NCI-H460 (cell line): ENCODE data around the gene WDR18. TPM values are rescaled to one million over a fixed set of nuclear protein-coding genes. Genes with fewer than 3 reads are reported as not detected.

Experiments used
- DNase-seq: peaks from one replicate; pipeline ENCODE4 v3.0.0-alpha.2; 2016; ENCODE audit warnings: low read depth; ENCODE audit errors: extremely low read depth
- total RNA-seq: library from RNA; depleted of rRNA; stranded (reverse); fragments of >200 nt; shearing (Covaris generic); gene quantifications from 2 replicates; pipeline ENCODE4 v1.2.3, GENCODE V29; 2014

WDR18 gene
- total RNA-seq, 1 experiment from 2014 or later: 54.0 TPM

DNA sequence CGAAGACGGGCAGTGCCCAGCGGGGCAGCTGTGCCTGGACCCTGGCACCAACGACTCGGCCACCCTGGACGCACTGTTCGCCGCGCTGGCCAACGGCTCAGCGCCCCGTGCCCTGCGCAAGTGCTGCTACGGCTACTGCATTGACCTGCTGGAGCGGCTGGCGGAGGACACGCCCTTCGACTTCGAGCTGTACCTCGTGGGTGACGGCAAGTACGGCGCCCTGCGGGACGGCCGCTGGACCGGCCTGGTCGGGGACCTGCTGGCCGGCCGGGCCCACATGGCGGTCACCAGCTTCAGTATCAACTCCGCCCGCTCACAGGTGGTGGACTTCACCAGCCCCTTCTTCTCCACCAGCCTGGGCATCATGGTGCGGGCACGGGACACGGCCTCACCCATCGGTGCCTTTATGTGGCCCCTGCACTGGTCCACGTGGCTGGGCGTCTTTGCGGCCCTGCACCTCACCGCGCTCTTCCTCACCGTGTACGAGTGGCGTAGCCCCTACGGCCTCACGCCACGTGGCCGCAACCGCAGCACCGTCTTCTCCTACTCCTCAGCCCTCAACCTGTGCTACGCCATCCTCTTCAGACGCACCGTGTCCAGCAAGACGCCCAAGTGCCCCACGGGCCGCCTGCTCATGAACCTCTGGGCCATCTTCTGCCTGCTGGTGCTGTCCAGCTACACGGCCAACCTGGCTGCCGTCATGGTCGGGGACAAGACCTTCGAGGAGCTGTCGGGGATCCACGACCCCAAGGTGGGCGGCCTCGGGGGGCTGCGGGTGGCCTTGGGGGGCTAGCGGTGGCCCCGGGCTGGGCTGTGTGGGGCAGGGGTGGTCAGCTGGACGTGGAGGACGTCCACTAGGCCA lies 20.9 kb downstream of the WDR18 start:
- no peak for DNase-seq

DNA sequence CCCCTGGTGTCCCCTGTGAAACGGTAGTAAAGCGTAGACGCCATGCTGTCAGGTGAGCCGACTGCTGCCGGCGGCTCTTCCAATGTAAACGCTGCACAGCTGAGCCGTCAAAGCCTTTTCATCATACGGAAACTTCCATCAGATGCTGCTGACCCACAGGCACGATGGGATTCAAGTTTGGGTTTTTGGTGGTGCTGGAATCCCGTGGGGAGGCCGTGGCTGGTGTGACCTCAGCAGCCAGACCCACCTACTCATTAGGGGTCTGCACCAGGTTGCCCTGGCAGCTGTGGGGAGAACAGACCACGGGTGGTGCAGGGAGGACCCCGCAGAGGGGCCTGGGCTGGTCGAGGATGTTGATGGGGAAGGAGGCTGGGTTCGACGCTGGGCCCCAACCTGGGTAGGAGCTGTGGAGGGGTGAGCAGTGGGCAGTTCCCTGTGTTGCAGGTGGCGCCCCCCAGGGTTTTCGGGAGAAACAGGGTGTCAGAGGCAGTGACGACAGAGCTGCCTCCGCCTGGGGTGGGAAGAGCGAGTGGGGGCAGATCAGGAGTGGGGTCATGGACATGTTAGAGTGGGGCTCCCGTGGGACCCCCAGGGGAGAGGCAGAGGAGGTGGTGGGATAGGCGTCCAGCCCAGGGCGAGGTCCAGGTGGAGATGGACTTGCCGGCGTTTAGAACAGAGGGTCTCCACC lies 22.7 kb downstream of the WDR18 start:
- no peak for DNase-seq

DNA sequence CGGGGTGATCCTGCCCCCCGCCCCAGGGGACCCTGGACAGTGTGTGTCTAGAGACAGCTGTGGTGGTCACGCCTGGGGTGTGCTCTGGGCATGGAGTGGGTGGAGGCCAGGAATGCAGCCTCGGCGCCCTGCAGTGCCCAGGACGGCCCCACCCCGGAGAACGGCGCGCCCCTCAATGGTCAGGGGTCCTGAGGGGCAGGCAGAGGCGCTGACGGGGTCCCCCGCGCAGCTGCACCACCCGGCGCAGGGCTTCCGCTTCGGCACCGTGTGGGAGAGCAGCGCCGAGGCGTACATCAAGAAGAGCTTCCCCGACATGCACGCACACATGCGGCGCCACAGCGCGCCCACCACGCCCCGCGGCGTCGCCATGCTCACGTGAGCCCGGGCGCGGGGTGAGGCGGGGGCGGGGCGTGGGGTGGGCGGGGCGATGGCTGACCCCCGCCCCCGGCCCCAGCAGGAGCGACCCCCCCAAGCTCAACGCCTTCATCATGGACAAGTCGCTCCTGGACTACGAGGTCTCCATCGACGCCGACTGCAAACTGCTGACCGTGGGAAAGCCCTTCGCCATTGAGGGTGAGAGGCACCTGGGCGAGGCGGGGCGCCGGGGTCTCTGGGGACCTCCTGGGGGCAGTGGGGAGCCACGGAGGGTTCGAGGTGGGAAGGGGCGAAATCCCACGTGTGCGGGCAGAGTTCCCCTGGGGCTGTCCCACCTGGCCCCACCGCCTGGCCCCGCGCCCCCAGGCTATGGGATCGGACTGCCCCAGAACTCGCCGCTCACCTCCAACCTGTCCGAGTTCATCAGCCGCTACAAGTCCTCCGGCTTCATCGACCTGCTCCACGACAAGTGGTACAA lies 23.5 kb downstream of the WDR18 start:
- DNase-seq: no peak

DNA sequence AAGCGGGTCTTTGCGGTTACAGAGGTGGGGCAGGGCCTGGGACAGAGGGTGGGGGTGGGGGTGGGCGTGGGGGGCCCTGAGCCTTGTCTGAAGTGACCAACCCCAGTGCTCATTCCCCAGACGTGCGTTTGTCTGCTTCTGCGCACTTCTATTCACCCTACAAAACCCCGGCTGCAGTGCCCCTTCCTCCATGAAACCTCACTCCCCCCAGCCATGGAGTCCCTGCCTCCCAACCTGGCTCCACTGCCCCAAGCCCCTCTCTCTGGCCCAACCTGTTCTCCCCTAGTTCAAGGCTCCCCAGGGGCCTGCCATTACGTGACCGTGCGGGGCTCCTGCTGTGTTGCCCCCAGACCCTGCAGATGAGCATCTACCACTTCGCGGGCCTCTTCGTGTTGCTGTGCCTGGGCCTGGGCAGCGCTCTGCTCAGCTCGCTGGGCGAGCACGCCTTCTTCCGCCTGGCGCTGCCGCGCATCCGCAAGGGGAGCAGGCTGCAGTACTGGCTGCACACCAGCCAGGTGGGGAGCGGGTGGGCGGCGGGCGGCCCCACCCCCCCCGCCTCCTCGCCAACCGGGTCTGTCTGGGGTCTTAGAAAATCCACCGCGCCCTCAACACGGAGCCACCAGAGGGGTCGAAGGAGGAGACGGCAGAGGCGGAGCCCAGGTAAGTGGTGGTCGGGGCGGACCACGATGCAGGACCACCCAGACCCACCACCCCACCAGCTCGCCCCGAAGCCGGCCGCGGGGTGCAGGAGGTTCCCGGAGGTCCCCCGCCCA lies 24.3 kb downstream of the WDR18 start:
- no peak for DNase-seq

DNA sequence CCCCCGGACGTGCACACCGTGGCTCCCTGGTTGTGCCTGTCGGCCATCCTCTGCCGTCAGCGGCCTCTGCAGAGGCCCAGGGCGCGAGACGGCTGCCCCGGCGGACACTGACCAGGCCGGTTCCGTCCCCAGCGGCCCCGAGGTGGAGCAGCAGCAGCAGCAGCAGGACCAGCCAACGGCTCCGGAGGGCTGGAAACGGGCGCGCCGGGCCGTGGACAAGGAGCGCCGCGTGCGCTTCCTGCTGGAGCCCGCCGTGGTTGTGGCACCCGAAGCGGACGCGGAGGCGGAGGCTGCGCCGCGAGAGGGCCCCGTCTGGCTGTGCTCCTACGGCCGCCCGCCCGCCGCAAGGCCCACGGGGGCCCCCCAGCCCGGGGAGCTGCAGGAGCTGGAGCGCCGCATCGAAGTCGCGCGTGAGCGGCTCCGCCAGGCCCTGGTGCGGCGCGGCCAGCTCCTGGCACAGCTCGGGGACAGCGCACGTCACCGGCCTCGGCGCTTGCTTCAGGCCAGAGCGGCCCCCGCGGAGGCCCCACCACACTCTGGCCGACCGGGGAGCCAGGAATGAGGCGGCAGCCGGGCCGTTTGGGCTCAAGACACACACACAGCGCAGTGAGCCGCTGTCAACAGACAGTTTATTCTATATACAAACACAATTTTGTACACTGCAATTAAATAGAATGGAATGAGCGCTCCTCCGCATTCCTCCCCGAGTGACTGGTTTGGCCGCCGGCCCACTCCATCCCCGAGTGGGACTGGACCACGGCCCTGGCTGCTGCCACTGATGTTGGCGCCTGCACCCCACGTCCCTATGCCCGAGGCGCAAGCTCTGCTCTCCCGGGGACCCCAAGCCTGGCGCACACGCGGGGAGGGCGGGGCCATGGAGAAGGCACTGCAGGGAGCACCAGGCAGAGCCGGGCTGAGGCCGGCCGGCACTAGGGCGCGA lies 25.2 kb downstream of the WDR18 start:
- DNase-seq: no peak

DNA sequence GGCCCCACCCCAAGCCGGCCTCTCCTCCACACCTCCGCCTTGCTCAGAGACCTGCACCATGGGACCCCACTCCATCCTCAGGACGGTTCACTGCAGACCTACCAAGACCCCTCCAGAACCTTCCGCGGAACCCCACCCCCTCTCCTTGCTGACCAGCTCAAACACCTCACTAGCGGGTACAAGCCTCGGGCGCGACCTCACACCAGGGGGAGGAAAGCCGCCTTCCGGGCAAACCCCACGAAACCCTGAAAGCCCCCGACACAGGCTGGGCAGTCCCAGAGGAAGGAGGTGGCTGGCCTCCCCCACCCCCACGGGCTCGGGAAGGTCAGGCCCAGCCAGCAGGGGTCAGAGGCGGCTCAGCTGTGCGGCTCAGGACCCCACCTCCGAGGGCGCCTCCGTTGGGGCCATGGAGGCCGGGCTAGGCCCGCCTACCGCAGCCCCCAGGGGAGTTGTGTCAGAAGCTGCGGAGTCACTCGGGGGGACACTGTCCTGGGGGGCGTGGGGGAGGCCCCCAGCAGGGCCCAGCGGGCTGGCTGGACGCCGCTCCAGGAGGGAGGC lies 25.9 kb downstream of the WDR18 start:
- DNase-seq: no peak

DNA sequence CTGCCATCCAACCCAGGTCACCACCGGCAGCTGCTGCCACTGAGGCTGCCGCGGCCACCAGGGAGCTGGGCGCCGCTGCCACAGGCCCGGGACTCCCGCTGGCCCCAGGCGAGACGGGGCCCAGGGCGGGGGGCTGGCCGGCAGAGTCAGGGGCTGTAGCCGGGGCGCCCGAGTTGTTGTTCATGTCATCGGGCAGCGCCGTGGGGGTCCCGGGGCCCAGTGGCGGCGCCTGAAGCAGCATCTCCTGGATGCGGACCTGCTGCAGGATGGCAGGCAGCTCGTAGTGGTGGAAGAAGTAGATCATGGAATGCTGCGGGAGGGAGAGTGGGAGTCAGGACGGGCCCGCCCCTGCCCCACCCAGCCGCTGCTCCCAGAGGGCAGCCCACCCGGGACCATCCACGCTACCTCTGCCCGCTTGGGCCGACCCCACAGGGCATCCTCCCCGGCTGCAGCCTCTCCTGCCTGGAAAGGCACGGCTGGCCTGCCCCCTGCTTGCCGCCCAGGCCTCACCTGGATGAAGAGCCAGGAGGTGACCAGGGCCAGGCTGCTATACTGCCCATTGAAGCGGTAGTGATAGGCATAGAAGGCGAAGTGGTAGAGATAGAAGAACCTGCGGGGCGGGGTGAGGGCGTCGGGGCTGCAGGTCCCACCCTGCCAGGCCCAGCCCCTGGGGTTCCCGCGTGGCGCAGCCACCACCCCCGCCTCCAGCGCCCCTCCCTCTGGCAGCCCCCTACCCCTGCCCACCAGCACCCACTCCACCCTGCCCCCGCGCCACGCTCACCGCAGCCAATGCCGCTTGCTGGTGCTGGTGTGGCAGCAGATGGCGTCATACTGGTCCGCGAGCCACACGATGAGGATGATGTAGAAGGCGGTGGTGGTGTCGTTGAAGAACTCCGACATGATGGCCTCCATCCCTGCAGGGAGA lies 26.7 kb downstream of the WDR18 start:
- DNase-seq: no peak

DNA sequence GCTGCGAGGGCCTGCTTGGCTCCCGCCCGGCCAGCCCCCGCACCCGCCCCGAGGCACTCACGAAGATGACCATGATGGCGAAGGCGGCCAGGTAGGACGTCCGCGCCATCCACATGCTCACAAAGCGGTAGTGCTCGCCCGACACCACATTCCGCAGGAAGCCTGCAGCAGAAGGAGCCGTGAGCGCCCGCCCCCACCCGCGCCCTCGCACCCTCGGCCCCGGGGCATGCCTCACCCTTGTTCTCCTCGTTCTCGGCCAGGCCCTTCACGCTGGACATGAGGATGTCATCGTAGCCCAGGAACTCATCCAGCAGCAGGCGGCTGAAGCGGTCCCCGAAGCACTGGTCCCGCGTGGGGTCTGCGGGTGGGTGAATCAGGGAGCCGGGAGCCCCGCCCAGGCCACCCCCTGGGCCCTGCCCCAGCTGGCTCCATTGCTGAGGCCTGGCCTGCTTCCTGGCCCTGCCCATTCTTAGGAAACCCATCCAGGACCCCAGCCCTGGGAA lies 27.7 kb downstream of the WDR18 start:
- no peak for DNase-seq

DNA sequence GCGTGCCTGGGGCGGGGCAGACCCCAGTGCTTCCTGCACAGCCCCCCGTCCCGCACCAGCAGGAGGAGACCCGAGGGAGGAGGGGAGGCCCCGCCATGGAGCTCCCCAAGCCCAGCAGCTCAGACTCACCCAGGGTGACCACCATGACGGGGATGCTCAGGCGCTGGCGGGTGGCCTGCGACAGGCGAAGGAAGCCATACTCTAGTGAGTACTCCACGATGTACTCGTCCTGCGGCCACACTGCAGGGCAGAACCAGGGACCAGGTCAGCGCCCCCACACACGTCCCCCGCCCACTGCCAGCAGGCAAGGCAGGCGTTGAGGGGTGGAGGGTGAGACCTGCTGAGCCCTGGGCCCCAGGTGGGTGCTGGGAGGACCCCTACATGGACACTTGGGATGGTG lies 28.2 kb downstream of the WDR18 start:
- no peak for DNase-seq

DNA sequence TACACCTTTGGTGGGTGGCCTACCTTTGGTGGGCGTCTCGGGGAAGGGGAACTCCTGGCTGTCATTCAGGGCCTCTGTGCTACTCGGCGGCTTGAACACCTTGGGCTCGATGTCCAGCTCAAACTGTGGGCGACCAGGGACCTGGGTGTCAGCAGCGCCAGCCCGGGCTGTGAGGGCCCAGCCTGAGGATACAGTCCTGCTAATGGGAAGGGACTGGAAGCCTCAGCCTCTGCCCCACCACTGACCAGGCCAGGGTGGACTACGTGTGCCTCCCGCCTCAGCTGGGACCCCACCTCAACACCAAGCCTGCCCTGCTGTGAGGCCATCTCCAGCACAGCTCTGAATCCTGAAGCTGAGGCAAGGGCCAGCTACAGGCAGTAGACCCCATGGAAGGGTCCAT lies 29.1 kb downstream of the WDR18 start:
- DNase-seq: no peak

DNA sequence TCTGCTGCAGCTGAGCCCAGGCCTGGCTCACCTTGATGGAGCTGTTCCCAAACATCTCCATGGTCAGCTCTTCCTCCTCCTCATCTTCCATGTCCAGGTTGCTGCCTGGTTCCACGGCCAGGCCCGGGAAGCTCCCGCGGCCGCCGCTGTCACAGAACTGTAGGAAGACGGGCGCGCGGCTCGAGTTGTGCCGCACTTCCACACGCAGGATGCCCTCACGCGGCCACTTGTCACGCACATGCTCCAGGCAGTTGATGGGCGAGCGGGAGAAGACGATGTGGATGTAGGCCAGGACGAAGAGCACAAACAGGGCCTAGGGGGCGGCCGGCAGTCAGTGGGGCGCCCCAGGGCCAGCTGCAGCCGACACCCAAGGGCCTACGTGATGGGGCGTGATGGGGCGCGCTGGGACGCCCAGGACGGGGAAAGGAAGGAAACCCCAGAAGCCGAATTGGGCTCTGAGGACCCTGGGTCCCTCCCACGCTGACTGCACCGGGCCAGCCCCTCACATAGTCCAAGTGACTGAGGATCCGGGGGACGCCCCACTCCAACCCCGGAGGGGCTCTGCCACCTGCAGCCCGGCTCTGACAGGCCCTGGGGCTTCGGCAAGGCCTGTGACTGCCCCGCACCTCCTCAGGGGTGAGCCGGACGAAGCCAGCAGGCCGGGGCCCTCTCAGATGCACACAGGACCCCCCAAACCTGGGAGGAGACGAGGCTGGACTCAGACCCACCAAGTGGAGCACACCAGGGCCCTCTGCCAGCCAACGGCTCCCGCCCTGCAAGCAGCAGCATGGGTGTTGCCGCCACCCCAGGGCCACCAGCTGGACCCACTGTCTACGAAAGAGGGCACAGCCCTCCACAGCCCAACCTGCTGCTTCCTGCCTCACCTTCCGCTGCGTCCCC lies 30.3 kb downstream of the WDR18 start:
- no peak for DNase-seq

DNA sequence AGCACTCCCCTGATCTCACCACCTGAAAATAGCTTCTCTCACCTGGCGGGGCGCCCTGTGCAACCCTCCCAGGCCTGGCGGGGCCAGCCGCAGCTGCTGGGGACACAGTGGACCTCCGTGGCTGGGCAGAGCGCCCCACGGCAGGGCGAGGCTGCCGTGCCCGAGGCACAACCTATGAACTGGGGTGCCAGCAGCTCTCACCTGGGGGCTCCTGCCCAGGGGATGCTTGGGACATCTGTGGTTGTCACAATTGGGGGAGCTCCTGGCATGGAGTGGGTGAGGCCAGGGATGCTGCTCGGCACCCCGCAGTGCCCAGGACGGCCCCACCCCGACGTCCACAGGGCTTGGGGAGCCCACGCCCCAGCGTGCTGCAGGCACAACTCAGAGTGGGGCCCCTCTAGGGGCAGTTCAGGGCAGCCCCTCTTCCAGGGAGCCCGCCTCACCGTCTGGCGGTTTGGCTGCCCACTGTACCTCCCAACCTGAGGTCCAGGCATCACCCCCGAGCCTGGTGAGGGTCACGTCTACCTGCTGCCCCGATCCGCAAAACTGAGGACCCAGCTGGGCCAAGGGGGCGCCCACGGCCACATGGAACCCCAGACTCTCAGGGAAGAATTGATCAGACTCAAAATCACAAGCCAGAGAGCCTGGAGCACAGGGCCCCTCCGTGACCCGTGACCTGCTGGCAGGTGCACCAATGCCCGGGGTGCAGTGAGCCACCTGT lies 31.1 kb downstream of the WDR18 start:
- no peak for DNase-seq

DNA sequence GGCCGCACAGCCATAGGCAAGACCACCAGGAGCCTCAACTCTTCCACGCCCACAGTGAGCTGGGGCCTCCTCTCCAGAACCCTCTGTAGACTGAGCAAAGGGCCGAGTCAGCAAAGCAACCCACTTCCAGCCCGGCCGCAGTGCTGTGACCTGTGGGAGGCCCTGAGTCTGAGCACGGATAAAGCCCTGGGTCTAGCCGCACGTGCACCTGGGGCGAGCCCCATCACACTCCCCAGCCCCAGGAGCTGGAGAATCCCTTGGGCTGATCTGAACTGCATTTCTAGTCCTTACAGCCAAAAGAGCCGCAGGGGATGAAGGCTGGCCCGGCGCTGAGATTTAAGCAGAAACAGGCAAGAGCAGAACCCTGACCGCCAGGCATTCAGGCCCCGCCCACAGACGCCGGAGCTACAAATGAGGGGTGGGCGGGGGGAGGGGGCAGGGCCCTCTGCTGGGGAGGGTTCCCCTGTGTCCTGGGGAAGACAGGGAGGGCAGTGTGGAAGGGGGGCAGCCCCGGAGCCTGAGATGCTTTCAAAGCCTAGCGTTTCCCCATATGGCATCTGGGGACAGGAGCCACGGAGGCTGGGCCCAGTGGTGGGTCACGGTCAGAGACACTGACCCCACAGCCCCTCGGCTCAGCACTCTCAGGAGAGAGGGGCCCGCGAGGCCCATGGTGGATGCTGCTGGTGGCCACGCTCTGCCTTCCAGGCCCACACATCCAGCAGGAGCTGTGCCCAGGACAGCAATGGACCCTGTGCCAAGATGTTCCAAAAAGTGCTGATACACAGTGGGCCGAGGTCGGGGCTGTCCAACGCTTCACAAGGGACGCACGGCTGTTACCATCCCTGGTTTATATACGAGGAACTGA lies 31.9 kb downstream of the WDR18 start:
- DNase-seq: no peak

DNA sequence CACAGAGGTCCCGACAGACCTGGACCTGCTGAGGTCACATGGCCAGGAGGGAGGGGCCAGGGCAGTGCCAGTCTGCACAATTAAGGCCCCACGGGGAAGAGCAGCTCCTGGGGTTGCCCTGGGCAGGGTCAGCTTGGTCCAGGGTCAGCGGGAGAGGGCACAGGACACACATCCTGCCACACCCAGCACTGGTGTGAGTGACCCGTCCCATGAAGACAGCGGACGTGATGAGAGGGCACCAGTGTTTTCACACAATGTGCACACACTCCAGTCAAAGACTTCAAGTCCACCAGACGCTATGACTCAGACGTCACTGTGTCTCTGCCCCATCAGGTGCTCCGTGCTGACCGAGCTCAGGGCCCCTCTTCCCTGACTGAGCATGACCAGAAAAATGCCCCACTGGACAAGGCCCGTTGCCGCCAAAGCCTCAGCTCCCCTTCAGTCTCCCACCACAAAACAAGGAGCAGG lies 32.5 kb downstream of the WDR18 start:
- DNase-seq: no peak
